Measurements from ENCODE around the gene POM121.
"Not testable (repeated sequence)": the region's sequence is repeated elsewhere in the genome, so short reads cannot be mapped to it uniquely, and the experiment has no call there.

POM121 gene

DNA sequence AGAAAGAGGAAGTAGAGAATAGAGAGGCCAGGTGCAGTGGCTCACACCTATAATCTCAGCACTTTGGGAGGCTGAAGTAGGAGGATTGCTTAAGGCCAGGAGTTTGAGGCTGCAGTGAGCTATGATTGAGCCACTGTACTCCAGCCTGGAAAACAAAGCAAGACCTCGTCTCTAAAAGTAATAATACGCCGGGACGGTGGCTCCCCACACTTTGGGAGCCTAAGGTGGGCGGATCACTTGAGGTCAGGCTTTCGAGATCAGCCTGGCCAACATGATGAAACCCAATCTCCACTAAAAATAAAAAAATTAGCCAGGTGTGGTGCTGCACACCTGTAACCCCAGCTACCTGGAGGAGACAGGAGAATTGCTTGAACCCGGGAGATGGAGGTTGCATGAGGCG is 70.6 kb downstream of the POM121 start:
- not testable (repeated sequence) for DNase-seq (ENCODE audit: low read depth, low spot score)

DNA sequence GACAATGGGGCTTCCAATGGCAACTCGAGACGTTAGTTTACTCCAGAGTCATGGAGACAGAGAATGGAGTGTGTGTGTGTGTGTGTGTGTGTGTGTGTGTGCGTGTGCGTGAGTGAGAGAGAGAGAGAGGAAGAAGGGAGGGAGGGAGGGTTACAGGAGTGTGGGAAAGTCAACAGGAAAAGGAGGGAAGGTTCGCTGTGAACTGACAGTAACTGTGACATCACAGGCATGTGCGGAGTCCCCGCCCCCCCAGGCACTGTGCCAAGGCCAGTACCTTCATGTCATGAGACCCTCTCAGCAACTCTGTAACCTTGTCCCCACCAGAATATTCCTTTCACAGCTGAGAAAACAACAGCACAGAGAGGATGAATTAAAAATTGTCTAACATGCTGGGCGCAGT is 72.6 kb downstream of the POM121 start:
- not testable (repeated sequence) for DNase-seq (ENCODE audit: low read depth, low spot score)

DNA sequence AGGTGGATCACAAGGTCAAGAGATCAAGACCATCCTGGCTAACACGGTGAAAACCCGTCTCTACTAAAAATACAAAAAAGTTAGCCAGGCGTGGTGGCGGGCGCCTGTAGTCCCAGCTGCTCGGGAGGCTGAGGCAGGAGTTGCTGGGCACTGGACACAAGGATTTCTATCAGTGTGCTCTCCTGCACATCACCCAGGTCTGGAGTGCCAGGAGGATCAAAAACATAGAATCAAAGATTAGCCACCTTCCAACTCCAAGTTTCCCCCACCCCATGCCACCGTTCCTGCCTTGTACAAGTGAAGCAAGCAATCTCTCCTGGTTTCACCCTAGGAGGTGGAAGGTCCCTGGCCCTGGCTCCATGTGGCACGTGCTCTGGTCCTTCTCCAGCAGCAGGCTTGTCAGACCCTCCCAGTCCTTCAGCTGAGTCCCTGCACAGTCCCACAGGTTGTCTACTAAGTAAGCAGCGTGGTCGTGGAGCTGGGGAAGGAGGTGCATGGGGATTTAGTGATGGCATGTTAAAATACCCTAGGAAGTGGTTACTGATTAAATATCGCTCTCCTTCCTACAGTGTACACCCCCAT is 73.1 kb downstream of the POM121 start:
- not testable (repeated sequence) for DNase-seq (ENCODE audit: low read depth, low spot score)

All from activated CD4-positive, CD25-positive, alpha-beta regulatory T cell treated with anti-CD3 and anti-CD28 coated beads, Interleukin-2, amount 50 U/mL, for 16 hours (primary cell).